ENCODE results near the gene RPS6KB1. TPM values are rescaled to one million over a fixed set of nuclear protein-coding genes. Genes with fewer than 3 reads are reported as not detected.
A peak's percentile ranks its signal among the peaks of the same experiment; 100 is the strongest.
"Not testable (repeated sequence)": the region's sequence is repeated elsewhere in the genome, so short reads cannot be mapped to it uniquely, and the experiment has no call there.

The RPS6KB1 gene
- total RNA-seq, 1 experiment from 2014 or later, result 32.3 TPM

- Histone ChIP-seq H3K9me3 (replicated peaks) (no peaks in the 10 kb centered on the region), H3K4me3 (no peak overlapping the region), H3K27ac (peak overlapping the region; percentile 98), H3K4me1 (replicated peaks) (peaks cover 77% of the 10 kb centered on the region), H3K36me3 (peaks cover 8% of the 10 kb centered on the region), H3K27me3 (replicated peaks) (no peaks in the 10 kb centered on the region)
- peak in 1 of 2 experiments; percentile 22 for DNase-seq (ENCODE audit: low read depth in 1 of 2, low spot score in 2 of 2)
Measured at GRCh38 chr17:59856859-59857794, 35.8 kb upstream of the RPS6KB1 start.

GRCh38 chr17:59858167-59858816 lies 34.6 kb upstream of the RPS6KB1 start:
- no peaks in the 10 kb centered on the region for H3K27me3 ChIP-seq (replicated peaks)
- peaks cover 66% of the 10 kb centered on the region for H3K4me1 ChIP-seq (replicated peaks)
- H3K27ac ChIP-seq, result peak overlapping the region; percentile 49
- no peak overlapping the region for H3K4me3 ChIP-seq
- H3K9me3 ChIP-seq (replicated peaks), result no peaks in the 10 kb centered on the region
- H3K36me3 ChIP-seq, result peaks cover 12% of the 10 kb centered on the region
- DNase-seq (ENCODE audit: low read depth in 1 of 2, low spot score in 2 of 2), result peak in 1 of 2 experiments; percentile 34

GRCh38 chr17:59858932-59859331 lies 34.0 kb upstream of the RPS6KB1 start:
- peak overlapping the region; percentile 49 for H3K27ac ChIP-seq

GRCh38 chr17:59859444-59860025 lies 33.4 kb upstream of the RPS6KB1 start:
- no peak overlapping the region for H3K4me3 ChIP-seq
- DNase-seq (ENCODE audit: low read depth in 1 of 2, low spot score in 2 of 2), result peak in 1 of 2 experiments; percentile 72
- H3K9me3 ChIP-seq (replicated peaks), result no peaks in the 10 kb centered on the region
- peak overlapping the region; percentile 18 for H3K27ac ChIP-seq
- H3K4me1 ChIP-seq (replicated peaks), result peaks cover 53% of the 10 kb centered on the region
- peaks cover 13% of the 10 kb centered on the region for H3K36me3 ChIP-seq
- H3K27me3 ChIP-seq (replicated peaks), result no peaks in the 10 kb centered on the region

More at GRCh38 chr17:59858932-59859331, 34.0 kb upstream of the RPS6KB1 start:
- Histone ChIP-seq H3K36me3 (peaks cover 13% of the 10 kb centered on the region), H3K9me3 (replicated peaks) (no peaks in the 10 kb centered on the region), H3K27me3 (replicated peaks) (no peaks in the 10 kb centered on the region), H3K4me1 (replicated peaks) (peaks cover 59% of the 10 kb centered on the region), H3K4me3 (no peak overlapping the region)
- no peak for DNase-seq (ENCODE audit: low read depth in 1 of 2, low spot score in 2 of 2)

DNA sequence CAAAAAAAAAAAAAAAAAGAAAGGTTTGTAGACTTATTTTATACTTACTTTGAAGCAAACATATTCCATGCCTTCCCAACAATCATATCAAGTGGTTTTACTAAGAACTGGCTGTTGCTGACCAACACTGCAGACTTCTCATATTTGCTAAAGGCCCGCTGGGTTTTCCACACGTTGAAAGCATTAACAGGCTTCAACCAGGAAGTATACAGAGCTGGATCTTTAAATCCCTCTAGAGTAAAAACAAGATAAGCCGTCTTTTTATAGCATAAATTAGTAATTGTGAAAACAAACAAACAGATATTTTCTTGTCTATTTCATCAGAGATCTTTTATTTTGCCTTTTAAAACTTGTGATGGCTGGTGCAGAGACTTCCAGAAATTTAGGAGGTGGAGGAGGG lies 29.3 kb upstream of the RPS6KB1 start:
- Histone ChIP-seq H3K27me3 (replicated peaks) (no peaks in the 10 kb centered on the region), H3K4me1 (replicated peaks) (peaks cover 20% of the 10 kb centered on the region), H3K4me3 (no peak overlapping the region), H3K36me3 (peaks cover 26% of the 10 kb centered on the region), H3K27ac (no peak overlapping the region), H3K9me3 (replicated peaks) (no peaks in the 10 kb centered on the region)
- DNase-seq (ENCODE audit: low read depth in 1 of 2, low spot score in 2 of 2), result no peak

GRCh38 chr17:59869941-59870218 lies 23.0 kb upstream of the RPS6KB1 start:
- DNase-seq (ENCODE audit: low read depth in 1 of 2, low spot score in 2 of 2), result no peak
- H3K36me3 ChIP-seq, result peaks cover 20% of the 10 kb centered on the region
- H3K9me3 ChIP-seq (replicated peaks), result no peaks in the 10 kb centered on the region
- H3K4me1 ChIP-seq (replicated peaks), result no peaks in the 10 kb centered on the region
- no peaks in the 10 kb centered on the region for H3K27me3 ChIP-seq (replicated peaks)
- H3K4me3 ChIP-seq, result no peak overlapping the region
- no peak overlapping the region for H3K27ac ChIP-seq

- Histone ChIP-seq H3K27ac (no peak overlapping the region), H3K9me3 (replicated peaks) (no peaks in the 10 kb centered on the region), H3K4me1 (replicated peaks) (no peaks in the 10 kb centered on the region), H3K4me3 (no peak overlapping the region), H3K36me3 (peaks cover 19% of the 10 kb centered on the region), H3K27me3 (replicated peaks) (no peaks in the 10 kb centered on the region)
- no peak for DNase-seq (ENCODE audit: low read depth in 1 of 2, low spot score in 2 of 2)
Measured at GRCh38 chr17:59870482-59870881, 22.4 kb upstream of the RPS6KB1 start.

DNA sequence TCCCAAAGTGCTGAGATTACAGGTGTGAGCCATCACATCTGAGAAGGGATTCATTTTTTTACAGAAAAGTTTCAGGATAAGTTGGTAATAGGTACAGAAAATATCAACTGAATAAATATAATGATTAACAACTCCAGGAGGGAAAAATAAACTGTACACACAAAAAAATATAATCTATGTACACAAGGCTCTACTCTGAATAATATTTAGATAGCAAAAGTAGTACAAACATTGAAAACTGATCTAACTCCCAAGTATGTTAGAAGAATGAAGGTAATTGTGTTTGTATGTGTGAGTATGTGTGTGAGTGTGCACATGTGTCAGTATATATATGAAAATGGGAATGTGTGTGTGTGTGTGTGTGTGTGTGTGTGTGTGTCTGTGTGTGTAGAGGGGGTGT lies 20.6 kb upstream of the RPS6KB1 start:
- Histone ChIP-seq H3K27me3 (replicated peaks) (no peaks in the 10 kb centered on the region), H3K4me1 (replicated peaks) (no peaks in the 10 kb centered on the region), H3K9me3 (replicated peaks) (no peaks in the 10 kb centered on the region), H3K27ac (no peak overlapping the region), H3K36me3 (peaks cover 28% of the 10 kb centered on the region), H3K4me3 (no peak overlapping the region)
- DNase-seq (ENCODE audit: low read depth in 1 of 2, low spot score in 2 of 2), result no peak

GRCh38 chr17:59873414-59873813 lies 19.5 kb upstream of the RPS6KB1 start:
- peaks cover 36% of the 10 kb centered on the region for H3K36me3 ChIP-seq
- H3K9me3 ChIP-seq (replicated peaks); H3K27ac ChIP-seq; H3K4me1 ChIP-seq (replicated peaks); H3K27me3 ChIP-seq (replicated peaks); DNase-seq (ENCODE audit: low read depth in 1 of 2, low spot score in 2 of 2); H3K4me3 ChIP-seq: not testable (repeated sequence)

DNA sequence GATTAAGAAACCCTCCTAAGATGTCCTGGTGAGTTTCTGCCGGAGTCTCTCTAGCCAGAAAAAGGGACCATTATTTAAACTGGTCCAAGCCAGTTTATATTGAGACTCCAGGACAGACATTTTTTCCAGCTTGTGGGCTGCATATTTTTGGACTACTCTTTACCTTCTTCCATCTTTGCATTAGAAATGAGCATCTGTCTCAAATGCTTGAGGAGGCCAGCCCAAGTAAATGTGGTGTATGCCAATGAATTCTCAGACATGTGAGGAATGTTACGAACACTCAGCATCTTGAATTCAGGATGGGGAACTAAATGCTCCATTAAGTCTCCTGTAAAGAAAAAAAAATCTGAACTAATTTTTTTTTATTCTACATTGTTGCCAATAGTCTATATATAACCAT lies 18.5 kb upstream of the RPS6KB1 start:
- Histone ChIP-seq H3K4me1 (replicated peaks) (no peaks in the 10 kb centered on the region), H3K27me3 (replicated peaks) (no peaks in the 10 kb centered on the region), H3K9me3 (replicated peaks) (no peaks in the 10 kb centered on the region), H3K36me3 (peaks cover 41% of the 10 kb centered on the region), H3K4me3 (no peak overlapping the region), H3K27ac (no peak overlapping the region)
- no peak for DNase-seq (ENCODE audit: low read depth in 1 of 2, low spot score in 2 of 2)

DNA sequence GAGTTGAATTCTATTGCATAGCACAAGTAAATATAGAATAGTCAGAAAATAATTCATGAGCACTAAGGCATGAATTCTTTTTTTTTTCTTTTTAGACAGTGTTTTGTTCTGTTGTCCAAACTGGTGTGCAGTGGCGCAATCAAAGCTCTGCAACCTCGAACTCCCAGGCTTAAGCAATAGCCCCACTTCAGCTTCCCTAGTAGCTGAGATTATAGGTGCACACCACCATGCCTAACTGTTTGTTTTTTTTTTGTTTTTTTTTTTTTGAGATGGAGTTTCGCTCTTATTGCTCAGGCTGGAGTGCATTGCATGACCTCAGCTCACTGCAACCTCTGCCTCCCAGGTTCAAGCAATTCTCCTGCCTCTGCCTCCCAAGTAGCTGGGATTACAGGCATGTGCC lies 16.8 kb upstream of the RPS6KB1 start:
- Histone ChIP-seq H3K4me3 (no peak overlapping the region), H3K27me3 (replicated peaks) (no peaks in the 10 kb centered on the region), H3K36me3 (peaks cover 46% of the 10 kb centered on the region), H3K27ac (no peak overlapping the region), H3K4me1 (replicated peaks) (no peaks in the 10 kb centered on the region), H3K9me3 (replicated peaks) (no peaks in the 10 kb centered on the region)
- no peak for DNase-seq (ENCODE audit: low read depth in 1 of 2, low spot score in 2 of 2)

DNA sequence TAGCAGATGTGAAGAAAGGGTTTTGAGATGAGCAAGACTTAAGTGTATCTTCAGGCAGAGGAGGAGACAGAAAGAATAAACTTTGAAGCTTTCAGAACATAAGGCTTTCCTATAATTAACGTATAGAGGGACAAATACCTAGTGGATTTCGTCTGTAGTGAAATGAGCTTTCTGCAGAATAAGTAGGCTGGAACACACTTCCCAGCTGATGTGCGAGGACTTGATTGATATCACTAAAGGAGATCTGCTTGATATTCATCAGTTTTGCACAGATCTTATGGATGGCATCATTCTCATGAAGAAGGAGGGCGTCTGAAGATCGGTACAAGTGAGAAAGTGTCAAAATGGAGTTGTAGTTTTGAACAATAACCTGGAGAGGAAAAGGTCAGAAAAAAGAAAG lies 15.0 kb upstream of the RPS6KB1 start:
- H3K4me1 ChIP-seq (replicated peaks), result no peaks in the 10 kb centered on the region
- H3K27me3 ChIP-seq (replicated peaks), result no peaks in the 10 kb centered on the region
- no peaks in the 10 kb centered on the region for H3K9me3 ChIP-seq (replicated peaks)
- no peak overlapping the region for H3K4me3 ChIP-seq
- no peak for DNase-seq (ENCODE audit: low read depth in 1 of 2, low spot score in 2 of 2)
- no peak overlapping the region for H3K27ac ChIP-seq
- H3K36me3 ChIP-seq, result peaks cover 47% of the 10 kb centered on the region

DNA sequence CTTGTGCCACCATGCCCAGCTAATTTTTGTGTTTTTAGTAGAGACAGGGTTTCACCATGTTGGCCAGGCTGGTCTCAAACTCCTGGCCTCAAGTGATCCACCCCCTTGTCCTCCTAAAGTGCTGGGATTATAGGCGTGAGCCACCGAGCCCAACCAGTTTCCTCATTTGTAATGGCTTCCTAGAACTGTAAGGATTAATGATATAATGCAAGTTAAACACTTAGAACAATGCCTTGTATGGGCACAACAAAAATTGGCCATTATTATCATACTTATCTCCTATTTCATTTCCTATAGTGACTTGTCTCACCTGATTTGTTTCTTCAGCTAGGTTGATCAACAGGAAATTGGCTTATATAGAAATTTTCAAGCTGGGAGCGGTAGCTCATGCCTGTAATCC lies 14.3 kb upstream of the RPS6KB1 start:
- DNase-seq (ENCODE audit: low read depth in 1 of 2, low spot score in 2 of 2), result no peak
- H3K36me3 ChIP-seq, result peaks cover 47% of the 10 kb centered on the region
- H3K27me3 ChIP-seq (replicated peaks), result no peaks in the 10 kb centered on the region
- no peaks in the 10 kb centered on the region for H3K4me1 ChIP-seq (replicated peaks)
- no peaks in the 10 kb centered on the region for H3K9me3 ChIP-seq (replicated peaks)
- H3K4me3 ChIP-seq, result no peak overlapping the region
- no peak overlapping the region for H3K27ac ChIP-seq

GRCh38 chr17:59884861-59885260 lies 8.1 kb upstream of the RPS6KB1 start:
- Histone ChIP-seq H3K36me3 (peaks cover 42% of the 10 kb centered on the region), H3K27me3 (replicated peaks) (no peaks in the 10 kb centered on the region), H3K27ac (no peak overlapping the region), H3K4me1 (replicated peaks) (no peaks in the 10 kb centered on the region), H3K9me3 (replicated peaks) (no peaks in the 10 kb centered on the region), H3K4me3 (no peak overlapping the region)
- DNase-seq (ENCODE audit: low read depth in 1 of 2, low spot score in 2 of 2), result no peak

Measured in SJSA1 (cell line).